ENCODE results near the gene KIRREL1.

The KIRREL1 gene

GRCh38 chr1:157993147-157993917 is at the start of gene KIRREL1:
KIRREL1 (plus strand) TSS chr1:157993645; CDS start chr1:157993677, 32 bp downstream.
- no peak for DNase-seq

GRCh38 chr1:157944663-157945280 is 48.7 kb upstream of the KIRREL1 start:
- DNase-seq, result no peak

GRCh38 chr1:157948312-157949073 is 45.0 kb upstream of the KIRREL1 start:
- peak in 1 of 2 experiments; percentile 2 for DNase-seq

- no peak for DNase-seq
Measured at GRCh38 chr1:157949074-157949354, 44.4 kb upstream of the KIRREL1 start.

- no peak for DNase-seq
Measured at GRCh38 chr1:157951230-157951629, 42.2 kb upstream of the KIRREL1 start.

- DNase-seq, result no peak
Measured at GRCh38 chr1:157952601-157953000, 40.8 kb upstream of the KIRREL1 start.

GRCh38 chr1:157955221-157955620 is 38.2 kb upstream of the KIRREL1 start:
- no peak for DNase-seq

- no peak for DNase-seq
Measured at GRCh38 chr1:157955857-157956256, 37.6 kb upstream of the KIRREL1 start.

GRCh38 chr1:157956732-157957131 is 36.7 kb upstream of the KIRREL1 start:
- DNase-seq, result no peak

GRCh38 chr1:157958263-157958662 is 35.2 kb upstream of the KIRREL1 start:
- no peak for DNase-seq

GRCh38 chr1:157959750-157960149 is 33.7 kb upstream of the KIRREL1 start:
- no peak for DNase-seq

GRCh38 chr1:157960773-157961172 is 32.7 kb upstream of the KIRREL1 start:
- DNase-seq, result no peak

- DNase-seq, result no peak
Measured at GRCh38 chr1:157961805-157962762, 31.4 kb upstream of the KIRREL1 start.

GRCh38 chr1:157963713-157964112 is 29.7 kb upstream of the KIRREL1 start:
- peak in 1 of 2 experiments; percentile 23 for DNase-seq

GRCh38 chr1:157965584-157965983 is 27.9 kb upstream of the KIRREL1 start:
- DNase-seq, result no peak

- DNase-seq, result no peak
Measured at GRCh38 chr1:157966031-157966537, 27.4 kb upstream of the KIRREL1 start.

- DNase-seq, result no peak
Measured at GRCh38 chr1:157967205-157967604, 26.2 kb upstream of the KIRREL1 start.

- no peak for DNase-seq
Measured at GRCh38 chr1:157968508-157968907, 24.9 kb upstream of the KIRREL1 start.

- DNase-seq, result no peak
Measured at GRCh38 chr1:157968946-157969345, 24.5 kb upstream of the KIRREL1 start.

GRCh38 chr1:157969697-157970485 is 23.6 kb upstream of the KIRREL1 start:
- DNase-seq, result no peak

- no peak for DNase-seq
Measured at GRCh38 chr1:157971769-157972168, 21.7 kb upstream of the KIRREL1 start.
